K562 (cell line): Measurements from ENCODE around the gene ERBB3.

Experiments used
- ATF3 ChIP-seq, 2 experiments: fragments of 450-650 bp in 1 of 2; sonication (generic) in 1 of 2; formaldehyde crosslinking in 1 of 2; IDR thresholded peaks in 1 of 2; conservative IDR thresholded peaks in 1 of 2; 2 replicates each; pipeline versions ENCODE4 v1.6.1 to v1.8.1; 2016 to 2023; ENCODE audit warnings: mild to moderate bottlenecking in 2 of 2, moderate library complexity in 2 of 2, inconsistent platforms in 1 of 2, missing genetic modification reagents in 1 of 2
- CBFB ChIP-seq: sonication (generic); formaldehyde crosslinking; IDR thresholded peaks from 2 replicates; pipeline ENCODE4 v1.4.0; 2020; ENCODE audit warnings: mild to moderate bottlenecking, missing genetic modification reagents
- E2F6 ChIP-seq, 2 experiments: IDR thresholded peaks; 2 replicates each; pipeline ENCODE4 v1.6.1; 2011; ENCODE audit warnings: borderline replicate concordance in 1 of 2, control low read depth in 1 of 2, low read depth in 1 of 2, low read length in 1 of 2, mild to moderate bottlenecking in 1 of 2, mixed read lengths in 1 of 2, moderate library complexity in 1 of 2; ENCODE audit not compliant: insufficient read depth in 1 of 2, insufficient read length in 1 of 2, poor library complexity in 1 of 2, severe bottlenecking in 1 of 2; ENCODE audit errors: extremely low read depth in 1 of 2
- GATA2 ChIP-seq: sonication (generic); formaldehyde crosslinking; IDR thresholded peaks from 2 replicates; pipeline ENCODE4 v1.4.0; 2020; ENCODE audit warnings: mild to moderate bottlenecking, missing genetic modification reagents
- KAT7 ChIP-seq: sonication (generic); formaldehyde crosslinking; IDR thresholded peaks from 2 replicates; pipeline ENCODE4 v1.8.0; 2022; ENCODE audit warnings: missing genetic modification reagents, mild to moderate bottlenecking, borderline replicate concordance
- POLR2A ChIP-seq: fragments of 450-650 bp; conservative IDR thresholded peaks from 2 replicates; pipeline ENCODE4 v1.6.1; 2016
- SIN3A ChIP-seq, 2 experiments: fragments of 150-350 bp in 1 of 2; IDR thresholded peaks; 2 replicates each; pipeline ENCODE4 v1.6.1; 2011 to 2016; ENCODE audit warnings: borderline replicate concordance in 2 of 2, low read depth in 2 of 2, low read length in 2 of 2, mild to moderate bottlenecking in 2 of 2, moderate library complexity in 2 of 2; ENCODE audit not compliant: control insufficient read depth in 1 of 2
- TCF15 ChIP-seq: fragments of 250-450 bp; sonication (Bioruptor Pico); IDR thresholded peaks from 2 replicates; pipeline ENCODE4 v1.8.0; 2022; ENCODE audit warnings: moderate library complexity, mild to moderate bottlenecking, inconsistent platforms

- TF ChIP-seq CBFB (CRISPR knock-in tag) (no peak), GATA2 (CRISPR knock-in tag) (no peak), ATF3 (IDR thresholded peaks at IDR 0.05) (peak; percentile 39; the same call in 1 of the 2 replicates), ATF3 (CRISPR knock-in tag; conservative IDR thresholded peaks at IDR 0.05) (no peak), TCF15 (CRISPR knock-in tag) (no peak), SIN3A (IDR thresholded peaks at IDR 0.05; ENCODE audit: borderline replicate concordance in 2 of 2, control insufficient read depth in 1 of 2, low read depth in 2 of 2, low read length in 2 of 2) (no peak), POLR2A (no peak), KAT7 (CRISPR knock-in tag) (no peak), E2F6 (IDR thresholded peaks at IDR 0.05; ENCODE audit: borderline replicate concordance in 1 of 2, extremely low read depth in 1 of 2, insufficient read depth in 1 of 2, insufficient read length in 1 of 2, low read depth in 1 of 2, low read length in 1 of 2, poor library complexity in 1 of 2, severe bottlenecking in 1 of 2) (no peak)
These were observed 44.2 kb downstream of the ERBB3 start for GRCh38 chr12:56124133-56124532.
